ENCODE measurements around the gene CSNK1G3.
A peak's percentile ranks its signal among the peaks of the same experiment; 100 is the strongest.

The CSNK1G3 gene

GRCh38 chr5:123512611-123513461, 859 bp downstream of the CSNK1G3 start:
- no peak overlapping the region for H4K91ac ChIP-seq (ENCODE audit: low read depth, low read length, poor library complexity)
- H2BK15ac ChIP-seq (ENCODE audit: low read length), result peak overlapping the region; percentile 51
- no peaks in the 10 kb centered on the region for H3K9me3 ChIP-seq (replicated peaks in 1 of 2; ENCODE audit: control insufficient read depth in 2 of 2, insufficient read depth in 1 of 2, low read depth in 1 of 2, low read length in 2 of 2)
- no peak overlapping the region for H2BK12ac ChIP-seq (ENCODE audit: low read length)
- H3K79me1 ChIP-seq (ENCODE audit: low read depth, low read length), result peaks cover 5% of the 10 kb centered on the region
- peak overlapping the region; percentile 99 for H3K27ac ChIP-seq (replicated peaks; ENCODE audit: low read length)
- H3K23ac ChIP-seq (ENCODE audit: low read depth, low read length, poor library complexity), result peak overlapping the region; percentile 57
- H2AFZ ChIP-seq (ENCODE audit: low read length), result peak overlapping the region; percentile 93
- H2AK5ac ChIP-seq (ENCODE audit: low read depth, low read length), result peak overlapping the region; percentile 45
- peak overlapping the region; percentile 88 for H2BK5ac ChIP-seq (ENCODE audit: low read length)
- no peaks in the 10 kb centered on the region for H3K27me3 ChIP-seq (ENCODE audit: control insufficient read depth in 3 of 3, insufficient read depth in 3 of 3, low read depth in 1 of 3, low read length in 3 of 3)
- peaks cover 0 to 1% of the 10 kb centered on the region in 2 donors for H3K36me3 ChIP-seq (replicated peaks in 1 of 2; ENCODE audit: control insufficient read depth in 2 of 2, insufficient read depth in 2 of 2, low read length in 2 of 2)
- no peak overlapping the region for H4K8ac ChIP-seq (ENCODE audit: low read depth, low read length)
- peak; percentile 29 for DNase-seq (ENCODE audit: low spot score)
- no CpG with 5 or more reads among the region's 50 CpGs for whole genome bisulfite sequencing, 2 donors (ENCODE audit: extremely low coverage in 2 of 2, insufficient read length in 2 of 2, insufficient replicate concordance in 1 of 2)
- peak overlapping the region; percentile 86 to 87 for H3K4me3 ChIP-seq (ENCODE audit: low read length in 2 of 2)
- H3K4ac ChIP-seq (ENCODE audit: low read length), result no peak overlapping the region
- peak overlapping the region; percentile 78 for H3K4me2 ChIP-seq (ENCODE audit: insufficient read depth, low read length, poor library complexity, severe bottlenecking)
- H3K9ac ChIP-seq (ENCODE audit: low read depth, low read length, poor library complexity), result peak overlapping the region; percentile 99
- H3K18ac ChIP-seq (ENCODE audit: low read length), result peak overlapping the region; percentile 99
- H3K14ac ChIP-seq (ENCODE audit: low read length), result no peak overlapping the region
- H2BK120ac ChIP-seq (ENCODE audit: low read depth, low read length), result no peak overlapping the region
- H3K4me1 ChIP-seq (ENCODE audit: control insufficient read depth in 2 of 2, insufficient read depth in 1 of 2, low read depth in 1 of 2, low read length in 2 of 2), result peaks cover 5 to 12% of the 10 kb centered on the region in 2 donors

- Histone ChIP-seq H2BK12ac (ENCODE audit: low read length) (no peak overlapping the region), H4K8ac (ENCODE audit: low read depth, low read length) (no peak overlapping the region), H3K4me3 (ENCODE audit: low read length in 2 of 2) (peak overlapping the region in 1 of 2 donors; percentile 41), H3K9ac (ENCODE audit: low read depth, low read length, poor library complexity) (no peak overlapping the region), H3K36me3 (replicated peaks in 1 of 2; ENCODE audit: control insufficient read depth in 2 of 2, insufficient read depth in 2 of 2, low read length in 2 of 2) (peaks cover 0 to 1% of the 10 kb centered on the region in 2 donors), H3K23ac (ENCODE audit: low read depth, low read length, poor library complexity) (no peak overlapping the region), H4K91ac (ENCODE audit: low read depth, low read length, poor library complexity) (no peak overlapping the region), H3K9me3 (replicated peaks in 1 of 2; ENCODE audit: control insufficient read depth in 2 of 2, insufficient read depth in 1 of 2, low read depth in 1 of 2, low read length in 2 of 2) (no peaks in the 10 kb centered on the region), H3K18ac (ENCODE audit: low read length) (no peak overlapping the region), H2BK120ac (ENCODE audit: low read depth, low read length) (no peak overlapping the region), H3K79me1 (ENCODE audit: low read depth, low read length) (peaks cover 5% of the 10 kb centered on the region), H3K4me2 (ENCODE audit: insufficient read depth, low read length, poor library complexity, severe bottlenecking) (no peak overlapping the region), H3K27ac (replicated peaks; ENCODE audit: low read length) (no peak overlapping the region), H2BK5ac (ENCODE audit: low read length) (no peak overlapping the region), H3K14ac (ENCODE audit: low read length) (no peak overlapping the region), H3K4me1 (ENCODE audit: control insufficient read depth in 2 of 2, insufficient read depth in 1 of 2, low read depth in 1 of 2, low read length in 2 of 2) (peaks cover 3% of the 10 kb centered on the region in 2 donors), H2AK5ac (ENCODE audit: low read depth, low read length) (no peak overlapping the region), H2BK15ac (ENCODE audit: low read length) (no peak overlapping the region), H3K4ac (ENCODE audit: low read length) (no peak overlapping the region), H3K27me3 (ENCODE audit: control insufficient read depth in 3 of 3, insufficient read depth in 3 of 3, low read depth in 1 of 3, low read length in 3 of 3) (no peaks in the 10 kb centered on the region), H2AFZ (ENCODE audit: low read length) (no peak overlapping the region)
- no peak for DNase-seq (ENCODE audit: low spot score)
- WGBS, 2 donors (ENCODE audit: extremely low coverage in 2 of 2, insufficient read length in 2 of 2, insufficient replicate concordance in 1 of 2), result no CpG with 5 or more reads among the region's 5 CpGs
Observed at GRCh38 chr5:123514615-123515355, 2.8 kb downstream of the CSNK1G3 start.

GRCh38 chr5:123515904-123516303, 3.9 kb downstream of the CSNK1G3 start:
- H2BK5ac ChIP-seq (ENCODE audit: low read length), result no peak overlapping the region
- H3K18ac ChIP-seq (ENCODE audit: low read length), result no peak overlapping the region
- no peak overlapping the region for H3K23ac ChIP-seq (ENCODE audit: low read depth, low read length, poor library complexity)
- no peak overlapping the region for H4K91ac ChIP-seq (ENCODE audit: low read depth, low read length, poor library complexity)
- H2AFZ ChIP-seq (ENCODE audit: low read length), result no peak overlapping the region
- no peaks in the 10 kb centered on the region for H3K9me3 ChIP-seq (replicated peaks in 1 of 2; ENCODE audit: control insufficient read depth in 2 of 2, insufficient read depth in 1 of 2, low read depth in 1 of 2, low read length in 2 of 2)
- no peak overlapping the region for H2BK12ac ChIP-seq (ENCODE audit: low read length)
- H3K79me1 ChIP-seq (ENCODE audit: low read depth, low read length), result peaks cover 5% of the 10 kb centered on the region
- no peak overlapping the region for H3K14ac ChIP-seq (ENCODE audit: low read length)
- no peak overlapping the region for H2BK120ac ChIP-seq (ENCODE audit: low read depth, low read length)
- H3K4me2 ChIP-seq (ENCODE audit: insufficient read depth, low read length, poor library complexity, severe bottlenecking), result no peak overlapping the region
- H3K27me3 ChIP-seq (ENCODE audit: control insufficient read depth in 3 of 3, insufficient read depth in 3 of 3, low read depth in 1 of 3, low read length in 3 of 3), result no peaks in the 10 kb centered on the region
- no peak overlapping the region for H2AK5ac ChIP-seq (ENCODE audit: low read depth, low read length)
- no peak overlapping the region for H3K4me3 ChIP-seq (ENCODE audit: low read length in 2 of 2)
- no peak overlapping the region for H3K27ac ChIP-seq (replicated peaks; ENCODE audit: low read length)
- H3K36me3 ChIP-seq (replicated peaks in 1 of 2; ENCODE audit: control insufficient read depth in 2 of 2, insufficient read depth in 2 of 2, low read length in 2 of 2), result peaks cover 0 to 1% of the 10 kb centered on the region in 2 donors
- WGBS, 2 donors (ENCODE audit: extremely low coverage in 2 of 2, insufficient read length in 2 of 2, insufficient replicate concordance in 1 of 2), result no CpG with 5 or more reads among the region's 3 CpGs
- no peak overlapping the region for H2BK15ac ChIP-seq (ENCODE audit: low read length)
- peaks cover 3% of the 10 kb centered on the region in 2 donors for H3K4me1 ChIP-seq (ENCODE audit: control insufficient read depth in 2 of 2, insufficient read depth in 1 of 2, low read depth in 1 of 2, low read length in 2 of 2)
- H3K4ac ChIP-seq (ENCODE audit: low read length), result no peak overlapping the region
- no peak for DNase-seq (ENCODE audit: low spot score)
- H4K8ac ChIP-seq (ENCODE audit: low read depth, low read length), result no peak overlapping the region
- no peak overlapping the region for H3K9ac ChIP-seq (ENCODE audit: low read depth, low read length, poor library complexity)

DNA sequence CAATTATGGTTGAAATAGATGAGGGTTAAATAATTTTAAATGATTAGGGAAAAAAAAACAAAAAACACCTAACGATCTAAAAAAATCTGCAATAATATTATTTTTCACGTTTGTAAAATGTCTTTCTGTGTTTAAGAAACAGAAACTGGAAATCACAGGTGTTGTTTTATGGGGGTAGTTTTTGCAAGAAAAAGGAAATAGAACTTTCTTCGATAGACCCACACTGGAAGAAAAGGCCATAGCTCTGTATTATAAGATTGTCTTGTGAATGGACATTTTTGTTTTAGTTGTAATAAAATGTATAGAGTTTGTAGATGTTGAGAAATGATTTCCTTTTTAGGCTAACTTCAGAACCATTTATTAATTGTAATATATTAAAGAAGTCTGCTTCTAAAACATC, 5.5 kb downstream of the CSNK1G3 start:
- Histone ChIP-seq H2AK5ac (ENCODE audit: low read depth, low read length) (no peak overlapping the region), H4K91ac (ENCODE audit: low read depth, low read length, poor library complexity) (no peak overlapping the region)
- no CpG with 5 or more reads among the region's 3 CpGs for WGBS, 2 donors (ENCODE audit: extremely low coverage in 2 of 2, insufficient read length in 2 of 2, insufficient replicate concordance in 1 of 2)

More for the DNA sequence above, 5.5 kb downstream of the CSNK1G3 start:
- H3K4ac ChIP-seq (ENCODE audit: low read length), result no peak overlapping the region
- no peak overlapping the region for H4K8ac ChIP-seq (ENCODE audit: low read depth, low read length)
- H3K9me3 ChIP-seq (replicated peaks in 1 of 2; ENCODE audit: control insufficient read depth in 2 of 2, insufficient read depth in 1 of 2, low read depth in 1 of 2, low read length in 2 of 2), result no peaks in the 10 kb centered on the region
- peaks cover 0 to 1% of the 10 kb centered on the region in 2 donors for H3K36me3 ChIP-seq (replicated peaks in 1 of 2; ENCODE audit: control insufficient read depth in 2 of 2, insufficient read depth in 2 of 2, low read length in 2 of 2)
- no peak overlapping the region for H2AFZ ChIP-seq (ENCODE audit: low read length)
- H3K79me1 ChIP-seq (ENCODE audit: low read depth, low read length), result peaks cover 5% of the 10 kb centered on the region
- H3K4me1 ChIP-seq (ENCODE audit: control insufficient read depth in 2 of 2, insufficient read depth in 1 of 2, low read depth in 1 of 2, low read length in 2 of 2), result peaks cover 0 to 3% of the 10 kb centered on the region in 2 donors
- H3K14ac ChIP-seq (ENCODE audit: low read length), result no peak overlapping the region
- H3K18ac ChIP-seq (ENCODE audit: low read length), result no peak overlapping the region
- no peak overlapping the region for H3K27ac ChIP-seq (replicated peaks; ENCODE audit: low read length)
- no peak overlapping the region for H2BK120ac ChIP-seq (ENCODE audit: low read depth, low read length)
- H2BK5ac ChIP-seq (ENCODE audit: low read length), result no peak overlapping the region
- H3K4me3 ChIP-seq (ENCODE audit: low read length in 2 of 2), result no peak overlapping the region
- H3K9ac ChIP-seq (ENCODE audit: low read depth, low read length, poor library complexity), result no peak overlapping the region
- no peak overlapping the region for H2BK12ac ChIP-seq (ENCODE audit: low read length)
- no peak overlapping the region for H2BK15ac ChIP-seq (ENCODE audit: low read length)
- no peak overlapping the region for H3K4me2 ChIP-seq (ENCODE audit: insufficient read depth, low read length, poor library complexity, severe bottlenecking)
- H3K23ac ChIP-seq (ENCODE audit: low read depth, low read length, poor library complexity), result no peak overlapping the region
- DNase-seq (ENCODE audit: low spot score), result no peak
- H3K27me3 ChIP-seq (ENCODE audit: control insufficient read depth in 3 of 3, insufficient read depth in 3 of 3, low read depth in 1 of 3, low read length in 3 of 3), result no peaks in the 10 kb centered on the region
